Activated effector memory CD4-positive, alpha-beta T cell treated with anti-CD3 and anti-CD28 coated beads, Interleukin-2, amount 50 U/mL, for 16 hours (primary cell): ENCODE measurements around the gene PHACTR3.

Experiments used
- DNase-seq: peaks from one replicate; pipeline ENCODE4 v3.0.0-alpha.2; 2020

The PHACTR3 gene

DNA sequence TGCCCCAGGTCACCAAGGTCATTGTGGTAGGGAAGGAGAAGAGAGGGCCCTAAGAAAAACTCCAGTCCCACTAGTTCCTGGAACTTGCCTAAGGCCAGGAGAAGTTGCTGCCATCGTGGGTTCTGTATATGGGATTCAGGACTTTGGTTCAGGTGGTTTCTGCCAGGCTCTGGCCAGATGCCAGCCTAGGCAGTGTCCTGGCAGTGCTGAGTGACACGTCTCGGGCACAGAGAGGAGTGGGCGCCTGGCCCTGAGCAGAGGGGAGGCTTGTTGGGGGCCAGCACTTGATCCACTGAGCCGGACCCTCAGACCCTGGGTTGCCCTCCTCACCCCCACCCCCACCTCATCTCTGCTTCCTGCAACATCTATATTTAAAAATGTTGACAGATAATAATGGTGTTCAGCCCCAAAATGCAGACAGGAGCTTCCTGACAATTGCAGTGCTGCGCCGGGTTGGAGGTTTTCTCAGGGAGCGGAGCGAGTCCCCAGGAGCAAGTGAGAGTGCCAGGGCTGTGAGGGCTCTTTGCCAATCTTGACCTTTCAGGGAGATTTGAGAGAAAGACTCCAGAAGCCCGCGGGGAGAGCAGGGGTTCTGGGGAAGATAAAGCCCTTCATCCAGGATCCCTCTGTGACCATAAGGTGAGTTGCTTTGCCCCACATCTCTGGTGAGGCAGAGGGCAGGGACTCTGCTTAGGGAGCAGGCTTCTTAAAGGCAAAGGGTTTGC is 71.9 kb downstream of the PHACTR3 start:
- no peak for DNase-seq

DNA sequence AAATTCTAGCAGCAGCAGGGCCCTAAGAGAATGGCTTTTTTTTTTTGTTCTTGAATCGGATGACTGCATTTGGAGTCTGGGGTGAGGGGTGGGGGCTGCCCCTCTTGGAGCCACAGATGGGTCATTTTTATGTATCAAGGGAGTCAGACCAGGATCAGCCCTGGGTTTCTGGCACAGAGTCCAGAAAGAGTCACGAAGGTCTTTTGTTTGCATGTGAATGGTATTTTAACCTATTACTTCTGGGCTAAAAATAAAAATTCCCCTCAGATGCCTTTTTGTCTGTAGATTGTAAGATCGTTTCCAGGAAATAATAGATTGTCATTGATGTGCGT is 72.5 kb downstream of the PHACTR3 start:
- no peak for DNase-seq

DNA sequence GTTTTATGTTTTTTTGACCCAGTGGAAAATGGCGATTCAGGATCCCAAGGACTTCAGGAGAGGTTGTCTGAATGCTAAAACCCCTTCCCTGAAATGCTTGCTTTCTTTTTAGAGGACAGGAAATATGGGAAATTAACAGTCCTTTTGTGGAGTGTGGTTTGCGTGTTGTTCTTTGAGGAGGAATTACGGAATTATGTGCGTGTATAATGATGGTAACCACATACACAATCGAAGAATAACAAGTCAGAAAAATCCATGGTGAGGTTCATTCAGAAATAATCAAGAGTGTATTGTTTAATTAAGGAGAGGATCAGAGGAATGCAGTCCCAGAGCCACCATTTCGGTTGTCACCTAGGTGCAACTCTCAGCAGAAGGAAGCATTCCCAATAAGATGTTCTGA is 73.2 kb downstream of the PHACTR3 start:
- no peak for DNase-seq

DNA sequence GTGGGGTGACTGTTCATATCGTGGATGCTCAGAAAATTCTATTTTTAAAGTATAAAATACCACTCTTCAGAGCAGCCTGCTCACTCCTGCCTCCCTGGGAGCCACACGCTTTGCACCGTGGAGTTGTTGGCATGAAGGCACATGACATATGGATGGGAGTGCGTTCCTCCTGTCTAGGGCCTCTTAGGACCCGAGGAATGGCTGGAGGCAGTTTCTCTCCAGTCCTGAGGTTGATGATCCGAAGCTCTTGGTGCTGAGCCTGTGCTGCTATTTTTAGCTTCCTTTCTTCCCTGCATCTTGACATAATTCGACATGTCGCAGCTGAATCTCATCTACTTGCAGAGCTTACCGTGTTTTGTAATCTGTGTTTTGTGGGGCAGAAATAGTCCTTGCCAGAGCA is 73.9 kb downstream of the PHACTR3 start:
- DNase-seq = no peak

DNA sequence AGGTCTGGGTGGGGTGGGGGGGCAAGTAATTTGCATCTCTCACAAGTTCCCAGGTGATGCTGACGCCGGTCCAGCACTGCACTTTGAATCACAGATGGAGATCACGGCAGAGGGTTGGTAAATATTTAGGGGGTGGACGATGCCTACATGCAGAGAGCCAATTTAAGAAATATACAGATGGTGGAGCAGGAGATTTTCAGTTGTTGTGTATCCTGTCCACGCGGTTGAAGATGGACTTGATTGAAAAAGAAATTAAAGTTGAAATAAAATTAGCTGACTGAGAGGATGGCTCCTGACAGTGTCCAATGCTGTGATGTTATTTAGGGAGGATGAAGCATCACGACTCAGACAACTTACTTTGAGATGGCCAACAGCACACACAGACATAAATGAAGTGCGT is 74.6 kb downstream of the PHACTR3 start:
- no peak for DNase-seq

DNA sequence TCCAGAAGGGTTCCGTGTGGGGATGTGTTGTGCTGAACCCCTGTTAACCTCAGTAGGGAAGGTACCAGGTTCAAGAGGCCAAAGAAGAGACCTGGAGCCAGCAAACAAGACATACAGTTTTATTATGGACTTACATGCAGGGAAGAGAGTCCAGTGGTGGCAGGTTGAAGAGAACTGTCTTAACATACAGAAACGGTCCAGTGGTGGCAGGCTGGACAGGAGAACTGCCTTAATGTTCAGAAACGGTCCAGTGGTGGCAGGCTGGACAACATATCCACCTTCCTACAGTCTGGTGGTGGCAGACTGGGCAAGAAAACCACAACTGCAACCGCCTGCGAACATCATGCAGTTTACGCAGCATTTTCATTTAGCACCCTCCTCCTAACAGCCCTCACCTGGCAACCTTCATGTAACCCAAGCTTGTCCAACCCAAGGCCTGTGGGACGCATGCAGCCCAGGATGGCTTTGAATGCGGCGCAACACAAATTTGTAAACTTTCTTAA is 75.9 kb downstream of the PHACTR3 start:
- no peak for DNase-seq

DNA sequence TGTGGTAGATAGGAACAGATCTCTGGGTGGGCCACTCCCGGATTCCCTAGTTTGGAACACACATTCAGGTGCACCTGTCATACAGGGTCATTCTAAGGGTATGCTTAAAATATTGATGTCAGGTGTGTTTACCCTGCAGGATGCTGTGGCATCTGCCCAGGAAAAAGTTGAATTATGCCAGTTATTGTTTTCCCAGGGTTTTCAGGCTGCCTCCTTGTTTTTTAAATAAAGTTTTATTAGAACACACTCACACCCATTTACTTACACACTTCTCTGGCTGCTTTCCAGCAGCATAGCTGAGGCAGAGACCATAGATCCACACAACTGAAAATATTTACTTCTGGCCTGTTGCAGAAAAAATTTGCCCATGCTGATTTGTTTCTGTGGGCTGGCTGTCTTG is 76.5 kb downstream of the PHACTR3 start:
- DNase-seq = no peak

DNA sequence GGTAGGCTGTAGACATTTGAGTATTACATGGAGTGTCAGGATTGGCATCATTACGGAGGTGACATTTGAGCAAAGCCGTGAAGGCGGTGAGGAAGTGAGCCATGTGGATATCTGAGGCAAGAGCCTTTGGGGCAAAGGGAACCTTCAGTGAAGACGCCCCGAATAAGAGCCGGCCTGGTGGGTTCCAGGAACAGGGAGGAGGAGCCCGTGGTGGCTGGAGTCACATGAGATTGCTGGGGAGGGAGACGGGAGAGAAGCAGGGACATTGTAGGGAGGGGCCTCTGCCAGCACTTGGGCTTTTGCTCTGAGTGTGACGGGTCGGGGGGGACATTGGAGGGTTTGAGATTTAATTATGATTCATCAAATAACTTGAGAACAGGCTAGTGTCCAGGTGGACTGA is 78.3 kb downstream of the PHACTR3 start:
- DNase-seq = no peak

DNA sequence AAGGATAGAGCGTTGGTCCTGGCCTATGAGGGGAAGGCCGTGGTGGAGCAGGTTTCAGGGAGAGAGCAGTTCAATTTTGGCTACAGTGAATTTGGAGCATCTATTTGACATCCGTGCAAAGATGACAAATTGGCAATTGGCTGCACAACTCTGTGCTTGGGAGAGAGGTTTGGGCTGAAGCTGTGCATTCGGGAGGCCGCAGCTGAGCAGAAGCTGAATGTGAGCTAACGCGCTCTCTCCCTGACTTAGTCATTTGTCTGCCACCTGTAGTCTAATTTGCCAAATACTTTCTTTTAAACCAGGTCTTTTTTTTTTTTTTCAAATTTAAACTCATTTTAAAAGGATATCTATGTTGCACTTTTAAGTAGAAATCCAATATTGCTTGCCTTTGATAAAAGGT is 78.8 kb downstream of the PHACTR3 start:
- DNase-seq = no peak

DNA sequence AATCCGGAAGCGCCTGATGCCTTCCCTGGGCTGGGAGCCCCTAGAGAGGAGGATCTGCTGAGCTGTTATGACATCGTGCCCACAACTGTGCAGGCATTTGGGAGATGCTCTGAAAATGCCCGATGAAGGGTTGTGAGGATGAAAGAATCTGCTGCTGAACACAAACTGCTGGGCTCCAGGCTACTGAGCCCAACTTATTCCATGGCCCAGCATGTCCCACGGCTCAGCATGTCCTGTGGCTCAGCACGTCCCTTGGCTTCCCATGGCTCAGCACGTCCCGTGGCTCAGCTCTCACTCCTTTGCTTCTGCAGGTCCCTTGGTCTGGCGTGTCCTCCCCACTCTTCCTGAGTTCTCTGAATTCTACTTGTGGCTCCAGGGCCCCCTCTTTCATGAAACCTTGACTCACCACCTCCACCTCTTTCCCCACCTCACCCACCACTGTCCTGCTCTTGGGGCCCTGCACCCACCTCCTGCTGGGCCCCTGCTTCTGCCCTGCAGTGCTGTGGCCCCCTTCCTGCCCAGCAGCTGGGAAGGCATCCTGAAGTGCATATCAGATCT is 80.4 kb downstream of the PHACTR3 start:
- no peak for DNase-seq

DNA sequence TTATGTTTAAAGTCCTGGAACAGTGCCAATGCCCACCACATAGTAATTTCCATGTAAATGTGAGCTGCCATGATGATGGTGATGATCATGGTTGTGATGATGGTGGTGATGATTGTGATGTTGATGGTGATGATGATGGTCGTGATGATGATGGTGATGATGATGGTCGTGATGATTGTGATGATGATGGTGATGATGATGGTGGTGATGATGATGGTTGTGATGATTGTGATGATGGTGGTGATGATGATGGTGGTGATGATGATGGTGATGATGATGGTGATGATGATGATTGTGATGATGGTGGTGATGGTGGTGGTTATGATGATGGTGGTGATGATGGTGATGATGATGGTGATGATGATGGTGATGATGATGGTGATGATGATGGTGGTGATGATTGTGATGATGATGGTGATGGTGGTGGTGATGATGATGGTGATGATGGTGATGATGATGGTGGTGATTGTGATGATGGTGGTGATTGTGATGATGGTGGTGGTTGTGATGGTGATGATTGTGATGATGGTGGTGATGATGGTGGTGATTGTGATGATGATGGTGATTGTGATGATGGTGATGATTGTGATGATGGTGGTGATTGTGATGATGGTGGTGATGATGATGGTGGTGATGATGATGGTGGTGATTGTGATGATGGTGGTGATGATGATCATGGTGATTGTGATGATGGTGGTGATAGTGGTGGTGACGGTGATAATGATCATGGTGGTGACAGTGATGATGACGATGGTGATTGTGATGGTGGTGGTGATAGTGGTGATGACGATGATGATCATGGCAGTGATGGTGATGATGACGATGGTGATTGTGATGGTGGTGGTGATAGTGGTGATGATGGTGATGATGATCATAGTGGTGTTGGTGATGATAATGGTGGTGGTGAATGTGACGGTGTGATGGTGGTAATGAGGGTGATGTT is 82.3 kb downstream of the PHACTR3 start:
- no peak for DNase-seq

DNA sequence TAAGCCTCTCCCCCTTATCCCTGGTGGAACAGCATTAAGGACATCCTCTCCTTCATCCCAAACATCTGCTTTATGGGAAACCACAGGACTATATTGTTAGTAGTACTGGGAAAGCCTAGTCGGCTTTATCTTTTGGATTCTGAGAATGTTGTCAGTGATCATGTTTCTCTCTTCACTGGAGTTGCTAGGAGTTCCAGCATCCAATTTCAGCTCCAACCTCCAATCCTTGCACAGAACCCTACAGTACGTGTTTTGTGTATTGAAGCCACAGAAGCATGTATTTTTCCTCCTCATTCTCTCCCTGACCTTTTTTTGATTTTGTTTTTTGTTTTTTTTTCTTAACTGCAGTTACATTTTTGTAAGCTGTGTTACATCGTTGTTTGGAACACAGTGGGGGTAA is 84.0 kb downstream of the PHACTR3 start:
- DNase-seq = no peak

DNA sequence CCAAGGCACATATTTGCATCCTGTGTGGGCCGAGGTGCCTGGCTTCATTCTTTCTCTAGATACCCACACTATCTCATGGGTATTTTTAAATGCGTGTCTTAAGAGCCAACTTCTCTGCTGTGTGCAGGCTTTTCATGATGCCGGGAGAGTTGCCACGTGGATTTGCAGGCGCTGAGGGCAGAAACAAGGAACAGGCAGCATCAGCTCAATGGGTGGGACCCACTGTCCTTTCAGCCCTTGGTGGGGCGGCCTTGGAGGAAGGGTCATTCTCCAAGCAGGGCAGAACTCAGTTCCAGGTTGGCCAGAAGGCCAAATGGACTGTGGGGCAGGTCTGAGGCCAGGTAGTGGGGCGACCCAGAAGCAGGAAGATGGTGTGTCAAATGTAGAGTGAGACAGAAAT is 84.7 kb downstream of the PHACTR3 start:
- no peak for DNase-seq

DNA sequence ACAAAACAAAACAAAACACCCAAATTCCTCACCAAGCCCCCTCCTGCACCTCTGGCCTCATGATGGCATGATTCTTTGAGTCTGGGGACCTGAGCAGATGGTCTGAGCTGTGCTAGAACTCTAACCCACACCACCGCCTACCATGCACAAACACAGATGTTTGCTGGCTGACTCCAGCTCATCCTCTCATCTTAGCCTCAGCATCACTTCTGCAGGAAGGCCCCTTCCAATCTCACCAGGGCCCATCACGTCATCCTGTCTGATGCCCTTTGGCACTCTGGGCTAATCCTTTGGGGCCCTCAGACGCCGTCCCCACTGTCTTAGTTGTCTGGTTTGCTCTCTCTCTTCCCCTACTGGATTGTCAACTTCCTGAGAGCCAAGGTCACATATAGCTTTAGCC is 85.8 kb downstream of the PHACTR3 start:
- DNase-seq = no peak

DNA sequence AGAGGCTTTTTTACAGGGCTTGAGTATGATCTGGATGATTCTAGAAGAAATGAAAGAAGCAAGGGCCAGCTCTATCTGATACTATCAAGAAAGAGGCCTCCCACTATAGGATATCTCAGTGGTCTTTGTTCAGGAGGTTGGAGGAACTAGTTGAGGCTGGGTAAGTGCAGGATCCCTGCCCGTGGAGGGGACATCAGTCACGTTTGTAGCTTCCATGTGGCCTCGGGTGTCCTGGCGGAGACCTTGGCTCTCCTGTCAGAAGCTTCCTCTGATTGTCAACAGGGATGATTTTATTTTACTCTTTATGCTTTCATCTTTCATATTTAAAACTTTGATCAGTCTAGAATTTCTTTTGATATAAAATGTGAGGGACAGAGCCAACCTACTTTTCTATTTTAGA is 86.6 kb downstream of the PHACTR3 start:
- DNase-seq = no peak

DNA sequence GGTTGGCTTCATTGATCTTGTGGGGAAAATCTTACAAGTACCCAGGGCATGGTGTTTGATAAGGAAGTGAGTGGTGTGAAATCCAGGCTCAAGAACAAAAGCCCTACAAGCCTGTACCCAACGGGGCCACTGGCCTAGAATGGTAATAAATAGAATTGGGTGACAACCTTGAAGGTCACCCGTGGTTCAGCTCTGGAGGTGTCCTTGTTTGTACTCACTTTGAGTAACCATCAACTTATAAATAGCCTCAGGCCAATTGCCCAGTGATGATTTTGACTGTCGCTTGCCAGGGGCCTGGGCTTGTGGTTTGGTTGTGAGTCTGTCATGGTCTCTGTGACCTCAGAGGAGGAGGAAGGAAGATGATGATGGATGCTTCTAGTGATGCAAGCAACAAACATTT is 87.8 kb downstream of the PHACTR3 start:
- DNase-seq = no peak

DNA sequence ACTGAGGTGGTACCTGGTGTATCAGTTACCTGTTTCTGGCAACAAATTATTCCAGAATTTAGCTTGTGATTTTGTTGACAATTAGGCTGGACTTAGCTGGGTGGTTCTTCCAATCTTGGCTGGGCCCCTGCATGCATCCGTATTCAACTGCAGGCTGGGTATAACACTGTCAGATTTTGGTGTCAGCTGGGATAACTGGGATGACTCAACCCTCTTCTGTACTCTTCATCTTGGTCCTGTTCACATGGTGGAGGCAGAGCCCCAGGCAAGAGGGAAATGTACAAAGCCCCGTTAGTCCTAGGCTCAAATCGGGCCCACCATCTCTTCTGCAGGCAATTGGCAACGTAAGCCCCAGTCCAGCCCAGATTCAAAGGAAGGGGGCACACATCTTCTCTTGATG is 89.2 kb downstream of the PHACTR3 start:
- no peak for DNase-seq

DNA sequence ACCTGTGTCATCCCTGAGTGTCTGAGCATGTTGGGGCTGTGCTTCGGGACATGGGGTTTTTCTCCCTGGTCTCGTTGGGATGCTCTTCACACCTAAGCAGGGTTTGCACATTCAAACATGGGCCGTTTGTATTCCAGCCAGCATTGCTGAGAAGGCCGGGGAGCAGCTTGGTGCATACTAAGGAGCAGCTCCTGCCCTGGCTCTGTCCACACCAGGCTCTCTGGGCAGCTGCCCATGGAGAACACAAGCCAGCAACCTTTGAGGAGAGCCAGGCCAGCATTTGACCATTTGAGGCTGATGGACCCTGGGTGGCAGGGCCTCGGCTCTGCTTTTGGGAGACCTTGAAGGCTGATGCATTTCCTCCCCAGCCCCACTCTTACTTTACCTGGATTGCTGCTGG is 92.1 kb downstream of the PHACTR3 start:
- DNase-seq = no peak

DNA sequence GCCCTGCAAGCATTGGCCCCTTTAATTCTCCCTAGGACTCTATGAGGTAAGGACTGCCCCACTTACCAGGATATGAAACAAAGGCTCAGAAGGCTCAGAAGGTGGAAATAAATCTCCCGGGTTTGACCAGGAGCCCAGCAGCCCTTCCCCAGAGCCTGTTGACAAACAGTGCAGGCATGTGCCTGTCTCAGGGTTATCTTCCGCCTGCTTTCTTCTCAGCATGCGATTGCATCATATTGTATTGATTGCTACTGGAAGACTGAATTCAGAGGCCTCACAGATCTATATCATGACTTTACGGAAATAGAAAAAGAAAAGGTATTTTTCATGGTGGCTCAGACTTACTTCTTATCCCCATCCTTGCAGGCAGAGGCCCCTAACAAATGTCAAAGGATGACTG is 92.7 kb downstream of the PHACTR3 start:
- no peak for DNase-seq

DNA sequence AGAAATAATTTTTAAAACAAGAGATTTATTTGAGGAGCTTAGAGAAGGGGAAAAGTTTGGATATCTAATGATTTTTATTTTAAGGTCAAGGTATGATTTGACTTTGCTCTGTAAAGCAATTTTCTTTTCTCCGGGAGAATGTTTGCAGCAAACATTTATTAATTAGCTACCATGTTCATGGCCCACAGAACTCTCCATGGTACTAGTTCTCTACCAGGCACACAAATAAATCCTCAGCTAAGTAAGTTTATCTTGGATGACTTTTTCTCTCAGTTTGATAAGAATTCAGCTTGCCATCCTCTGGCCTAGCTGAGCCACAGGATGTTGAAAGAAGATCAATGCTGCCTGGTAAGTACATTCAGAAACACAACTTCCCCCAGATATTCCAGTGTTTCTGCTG is 94.3 kb downstream of the PHACTR3 start:
- no peak for DNase-seq

DNA sequence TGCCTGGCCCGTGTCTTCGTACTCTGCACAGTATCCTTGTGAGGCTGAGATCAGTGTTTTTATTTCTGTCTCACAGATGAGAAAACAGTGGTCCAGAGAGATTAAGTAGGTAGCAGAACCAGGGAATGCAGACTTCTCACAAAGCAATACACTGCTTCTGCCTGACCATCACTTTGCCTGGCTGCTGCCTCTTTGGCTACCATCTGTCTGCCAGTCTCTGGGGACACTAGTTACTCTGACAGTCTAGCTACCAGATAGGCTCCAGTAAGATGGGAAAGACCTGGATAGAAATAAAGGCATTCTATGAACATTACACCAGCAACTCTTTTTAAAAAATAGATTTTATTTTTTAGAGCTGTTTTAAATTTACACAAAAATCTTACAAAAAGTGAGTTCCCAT is 96.9 kb downstream of the PHACTR3 start:
- no peak for DNase-seq

DNA sequence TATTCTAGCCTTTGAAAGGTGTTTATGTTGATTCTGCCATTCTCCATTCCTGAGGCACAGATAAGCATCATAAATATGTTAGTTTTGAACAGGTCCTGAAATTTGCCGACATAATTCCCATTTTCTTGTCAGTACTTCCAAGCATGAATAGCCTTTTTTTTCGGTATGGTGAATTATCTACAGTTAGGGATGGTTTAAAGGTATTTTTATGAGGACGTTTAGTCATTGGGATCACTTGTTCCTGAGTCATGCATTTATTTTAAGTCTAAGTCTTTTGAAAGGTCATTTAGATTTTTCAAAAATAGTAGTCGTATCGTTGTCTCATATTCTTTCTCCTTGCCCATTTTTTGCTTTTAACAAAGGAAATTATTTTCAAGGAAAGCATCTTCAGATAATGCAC is 98.7 kb downstream of the PHACTR3 start:
- no peak for DNase-seq

DNA sequence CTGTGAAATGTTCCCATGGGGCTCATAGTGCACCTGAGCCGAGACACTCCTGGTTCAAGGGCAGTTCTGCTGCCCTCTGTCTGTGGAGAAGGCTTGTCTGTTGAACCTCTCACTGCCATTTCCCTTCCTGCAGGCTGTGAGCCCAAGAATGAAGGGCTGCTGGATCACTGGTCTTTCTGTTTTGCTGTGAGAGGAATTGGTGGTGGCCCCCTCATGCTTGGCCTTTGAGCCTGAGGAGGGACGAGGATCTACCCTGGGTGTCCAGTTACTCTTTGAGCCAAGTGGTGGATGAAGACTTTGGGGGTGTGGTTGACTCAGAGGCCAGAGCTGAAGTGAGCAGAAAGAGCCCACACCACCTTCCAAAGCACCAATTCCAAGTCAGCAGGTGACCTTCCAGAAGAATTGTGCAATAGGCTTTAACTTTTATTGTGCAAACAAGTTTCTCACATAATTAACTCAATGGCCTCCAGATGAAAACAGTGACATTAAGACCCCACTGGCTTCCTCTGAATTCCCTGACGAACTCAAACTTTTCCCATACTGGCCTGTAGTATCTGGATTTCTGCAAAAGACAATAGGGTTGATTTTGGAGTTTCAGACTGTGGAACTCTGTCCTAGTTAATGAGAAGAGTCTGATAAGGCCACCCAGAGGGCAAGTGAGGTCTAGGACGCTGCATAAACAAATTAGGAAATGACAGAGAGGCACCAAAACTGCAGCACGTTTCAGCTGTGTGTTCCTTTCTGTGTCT is 101.5 kb downstream of the PHACTR3 start:
- no peak for DNase-seq

DNA sequence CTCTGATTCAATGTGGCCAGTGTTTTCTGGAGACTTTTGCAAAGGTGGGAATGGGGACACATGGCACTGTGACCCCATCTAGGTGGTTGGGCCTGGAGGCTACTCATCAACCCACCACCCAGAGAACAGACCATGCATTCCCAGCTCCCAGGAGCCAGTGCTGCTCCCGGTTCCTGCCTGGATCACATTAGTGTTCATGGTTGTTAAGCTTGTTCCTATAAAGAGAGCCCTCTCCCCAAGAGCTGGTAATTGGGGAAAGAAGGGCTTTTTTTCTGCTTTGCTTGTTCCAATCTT is 102.0 kb downstream of the PHACTR3 start:
- no peak for DNase-seq
